ENCODE data around the gene ZSWIM3. TPM values are rescaled to one million over a fixed set of nuclear protein-coding genes. Genes with fewer than 3 reads are reported as not detected.

The ZSWIM3 gene
- total and polyA plus RNA-seq, 2 of the 8 experiments (the other 6 are each of a cell fraction or from before 2014, with no cell fraction given) = 5.5 to 6.9 TPM

GRCh38 chr20:45827030-45827652 is 30.3 kb upstream of the ZSWIM3 start, which contains the start of gene TNNC2 (continued):
- no peak for TF ChIP-seq CHD7 (IDR thresholded peaks at IDR 0.05; ENCODE audit: insufficient replicate concordance, low read length)
- TF ChIP-seq EZH2 (IDR thresholded peaks at IDR 0.05; ENCODE audit: low read depth, low read length, severe bottlenecking) = no peak
- TF ChIP-seq KDM1A (IDR thresholded peaks at IDR 0.05; ENCODE audit: borderline replicate concordance, low read length) = no peak
- no peak for TF ChIP-seq SIRT6 (IDR thresholded peaks at IDR 0.05; ENCODE audit: low read length)
- TF ChIP-seq SIX5 (IDR thresholded peaks at IDR 0.05; ENCODE audit: low read depth, low read length) = no peak
- no peak for TF ChIP-seq HDAC2 (IDR thresholded peaks at IDR 0.05; ENCODE audit: borderline replicate concordance in 1 of 2, low read depth in 2 of 2, low read length in 2 of 2)
- TF ChIP-seq BCL11A (IDR thresholded peaks at IDR 0.05; ENCODE audit: low read depth in 2 of 2, low read length in 2 of 2) = no peak
- no peak for TF ChIP-seq TBP (IDR thresholded peaks at IDR 0.05; ENCODE audit: low read depth, low read length)
- no peak for TF ChIP-seq E2F6 (IDR thresholded peaks at IDR 0.05)
